ENCODE measurements around the gene ATG9A. TPM values are rescaled to one million over a fixed set of nuclear protein-coding genes. Genes with fewer than 3 reads are reported as not detected.
A peak's percentile ranks its signal among the peaks of the same experiment; 100 is the strongest.

The ATG9A gene
- total and polyA plus RNA-seq, 12 donors = 14.1 to 103 (median 76.4) TPM

- ATAC-seq = peak in 7 of 8 donors; percentile 0 to 27 (median 5)
- H3K4me3 ChIP-seq = peak overlapping the region; percentile 54 to 95 (median 76)
- intact Hi-C loops (cut with DNase I) = no loop called here
- TF ChIP-seq CTCF (IDR thresholded peaks at IDR 0.05) = no peak
- H3K27ac ChIP-seq = peak overlapping the region in 7 of 10 donors; percentile 81 to 99 (median 89)
- peaks cover 0 to 35% (median 5%) of the 10 kb centered on the region in 7 donors for H3K27me3 ChIP-seq
- 23 to 26% methylated on average over 12 of the region's 12 CpGs for WGBS, 2 donors
- peaks cover 18 to 51% (median 41%) of the 10 kb centered on the region in 9 donors for H3K4me1 ChIP-seq
- peaks cover 0 to 18% (median 7%) of the 10 kb centered on the region in 9 donors for H3K36me3 ChIP-seq
- H3K9me3 ChIP-seq = no peaks in the 10 kb centered on the region
- no peak for DNase-seq
Observed at GRCh38 chr2:219254590-219255201, 25.3 kb upstream of the ATG9A start.

GRCh38 chr2:219253753-219254589 lies 24.5 kb upstream of the ATG9A start, which contains the start of gene TUBA4A:
Gene TUBA4A (minus strand): TSS chr2:219253918. CDS start chr2:219253858, 60 bp downstream.
- DNase-seq (peak; percentile 83 to 86), ATAC-seq (peak; percentile 90 to 95 (median 94))
- peak in 2 of 9 donors; percentile 12 to 25 for TF ChIP-seq CTCF (IDR thresholded peaks at IDR 0.05)
- intact Hi-C loops (cut with DNase I) = loop anchor here in 2 of 10 donors (2.0 kb wide), 2 partner anchors 25 to 41 kb away; partner anchors contain the start of gene DNAJB2 (in 2 of the 2)
- H3K4me1 ChIP-seq = peaks cover 25 to 58% (median 48%) of the 10 kb centered on the region in 9 donors
- peak within 1 kb of the TSS; percentile 54 to 95 (median 76) for H3K4me3 ChIP-seq
- peaks cover 0 to 35% (median 5%) of the 10 kb centered on the region in 7 donors for H3K27me3 ChIP-seq
- WGBS, 2 donors = 0 to 1% methylated on average over 72 to 76 of the region's 76 CpGs
- H3K36me3 ChIP-seq = peaks cover 0 to 21% (median 7%) of the 10 kb centered on the region in 9 donors
- H3K27ac ChIP-seq = peak within 1 kb of the TSS in 9 of 10 donors; percentile 6 to 99 (median 84)
- no peaks in the 10 kb centered on the region for H3K9me3 ChIP-seq

GRCh38 chr2:219252900-219253752 lies 23.7 kb upstream of the ATG9A start, which contains the start of gene TUBA4B:
Gene TUBA4B (plus strand): TSS chr2:219253243. CDS start chr2:219253408, 165 bp downstream.
- Histone ChIP-seq H3K9me3 (no peaks in the 10 kb centered on the region), H3K4me3 (peak within 1 kb of the TSS; percentile 54 to 95 (median 76)), H3K36me3 (peaks cover 0 to 29% (median 7%) of the 10 kb centered on the region in 9 donors), H3K27ac (peak within 1 kb of the TSS in 9 of 10 donors; percentile 6 to 99 (median 84)), H3K27me3 (peaks cover 0 to 28% (median 3%) of the 10 kb centered on the region in 7 donors), H3K4me1 (peaks cover 27 to 67% (median 55%) of the 10 kb centered on the region in 9 donors)
- no peak for TF ChIP-seq CTCF (IDR thresholded peaks at IDR 0.05)
- intact Hi-C loops (cut with DNase I) = loop anchor here in 2 of 10 donors (2.0 kb wide), 2 partner anchors 26 to 42 kb away; partner anchors contain the start of gene DNAJB2 (in 2 of the 2)
- peak; percentile 25 to 70 (median 46) for ATAC-seq
- DNase-seq = peak in 1 of 2 donors; percentile 44
- 2 to 3% methylated on average over 49 of the region's 49 CpGs for WGBS, 2 donors
